C4-2B (cell line): Measurements from ENCODE around the gene ADRB2.

Experiments used
- H3K27ac ChIP-seq: fragments of 450-650 bp; 2 replicates; pipeline ENCODE4 v1.5.1; 2017
- CTCF ChIP-seq: fragments of 450-650 bp; conservative IDR thresholded peaks from 2 replicates; pipeline ENCODE4 v1.5.1; 2017; ENCODE audit warnings: mild to moderate bottlenecking
- ZFX ChIP-seq: fragments of 450-650 bp; IDR thresholded peaks from 2 replicates; pipeline ENCODE4 v1.6.1; 2017

ADRB2 gene

GRCh38 chr5:148844433-148845280 lies 18.2 kb downstream of the ADRB2 start:
- peak overlapping the region; percentile 97 for H3K27ac ChIP-seq
- TF ChIP-seq CTCF: no peak
- no peak for TF ChIP-seq ZFX

GRCh38 chr5:148846930-148847329 lies 20.5 kb downstream of the ADRB2 start:
- no peak for TF ChIP-seq CTCF
- TF ChIP-seq ZFX: no peak

GRCh38 chr5:148847456-148847855 lies 21.0 kb downstream of the ADRB2 start:
- H3K27ac ChIP-seq: peak overlapping the region; percentile 99
- no peak for TF ChIP-seq ZFX
- no peak for TF ChIP-seq CTCF

More at GRCh38 chr5:148846930-148847329, 20.5 kb downstream of the ADRB2 start:
- no peak overlapping the region for H3K27ac ChIP-seq

- TF ChIP-seq CTCF (no peak), ZFX (no peak)
- H3K27ac ChIP-seq: peak overlapping the region; percentile 99
Measured at GRCh38 chr5:148848393-148849031, 22.1 kb downstream of the ADRB2 start.

- TF ChIP-seq ZFX (no peak), CTCF (no peak)
- H3K27ac ChIP-seq: peak overlapping the region; percentile 99; the same call in 1 of the 2 replicates
Measured at GRCh38 chr5:148849461-148849860, 23.1 kb downstream of the ADRB2 start.

GRCh38 chr5:148850836-148851235 lies 24.4 kb downstream of the ADRB2 start:
- no peak for TF ChIP-seq CTCF
- no peak for TF ChIP-seq ZFX
- H3K27ac ChIP-seq: peak overlapping the region; percentile 99

- no peak overlapping the region for H3K27ac ChIP-seq
- TF ChIP-seq CTCF (no peak), ZFX (no peak)
Measured at GRCh38 chr5:148853868-148854267, 27.5 kb downstream of the ADRB2 start.
